ENCODE results near the gene SCAND1.

DNA sequence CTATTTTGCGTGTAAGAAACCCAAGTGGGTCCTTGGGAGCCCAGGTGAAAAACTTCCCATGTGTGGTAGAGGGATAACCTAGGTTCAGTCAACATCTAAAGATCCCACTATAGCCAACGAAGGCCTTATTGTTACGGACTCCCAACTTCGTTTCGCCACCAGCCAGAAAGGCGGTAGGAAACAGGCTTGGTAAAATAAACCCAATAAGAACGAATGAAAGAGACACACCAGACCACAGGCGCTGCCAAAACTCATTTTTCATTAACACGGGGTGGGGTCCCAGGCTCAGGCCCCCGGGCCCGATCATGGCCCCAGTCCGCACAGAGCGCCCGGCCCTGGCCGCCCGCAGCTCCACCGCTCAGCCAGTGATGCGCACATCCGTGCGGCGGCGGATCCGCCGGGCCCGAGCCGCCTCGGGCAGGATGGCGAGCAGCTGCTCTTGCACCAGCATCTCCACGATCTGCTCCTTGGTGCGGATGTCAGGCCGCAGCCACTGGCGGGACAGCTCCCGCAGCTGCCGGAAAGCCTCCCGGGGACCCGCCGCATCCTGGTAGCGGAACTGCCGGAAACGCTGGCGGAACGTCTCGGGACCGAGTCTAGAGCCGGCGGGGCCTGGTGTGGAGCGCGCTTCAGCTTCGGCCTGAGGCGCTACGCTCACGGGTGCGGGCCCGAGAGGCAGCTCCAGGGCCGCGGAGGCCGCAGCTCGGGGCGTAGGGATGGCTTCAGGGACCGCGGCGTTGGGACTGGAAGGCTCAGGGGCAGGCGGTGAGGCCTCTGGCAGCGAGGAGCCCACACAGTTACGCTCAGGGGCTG, 709 bp downstream of the SCAND1 start:
- TF ChIP-seq, protein P1, sequence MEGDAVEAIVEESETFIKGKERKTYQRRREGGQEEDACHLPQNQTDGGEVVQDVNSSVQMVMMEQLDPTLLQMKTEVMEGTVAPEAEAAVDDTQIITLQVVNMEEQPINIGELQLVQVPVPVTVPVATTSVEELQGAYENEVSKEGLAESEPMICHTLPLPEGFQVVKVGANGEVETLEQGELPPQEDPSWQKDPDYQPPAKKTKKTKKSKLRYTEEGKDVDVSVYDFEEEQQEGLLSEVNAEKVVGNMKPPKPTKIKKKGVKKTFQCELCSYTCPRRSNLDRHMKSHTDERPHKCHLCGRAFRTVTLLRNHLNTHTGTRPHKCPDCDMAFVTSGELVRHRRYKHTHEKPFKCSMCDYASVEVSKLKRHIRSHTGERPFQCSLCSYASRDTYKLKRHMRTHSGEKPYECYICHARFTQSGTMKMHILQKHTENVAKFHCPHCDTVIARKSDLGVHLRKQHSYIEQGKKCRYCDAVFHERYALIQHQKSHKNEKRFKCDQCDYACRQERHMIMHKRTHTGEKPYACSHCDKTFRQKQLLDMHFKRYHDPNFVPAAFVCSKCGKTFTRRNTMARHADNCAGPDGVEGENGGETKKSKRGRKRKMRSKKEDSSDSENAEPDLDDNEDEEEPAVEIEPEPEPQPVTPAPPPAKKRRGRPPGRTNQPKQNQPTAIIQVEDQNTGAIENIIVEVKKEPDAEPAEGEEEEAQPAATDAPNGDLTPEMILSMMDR (IDR thresholded peaks at IDR 0.05 in 4 of 5, conservative IDR thresholded peaks at IDR 0.05 in 1 of 5): no peak
- no peak for TF ChIP-seq POLR2A (IDR thresholded peaks at IDR 0.05)
